Spleen (tissue), 7 donors: Measurements from ENCODE around the gene HMCN1.

Source experiments
- CTCF ChIP-seq, 11 experiments: fragments of 200-600 bp in 7 of 11; fragments of 450-650 bp in 4 of 11; sonication (generic) in 4 of 11; IDR thresholded peaks in 8 of 11; conservative IDR thresholded peaks in 3 of 11; 1 replicate in 7 of 11; 2 replicates in 4 of 11; pipeline versions ENCODE4 v1.4.0 to v1.8.0; 2016 to 2021; ENCODE audit warnings: antibody characterized with exemption in 11 of 11, inconsistent platforms in 4 of 11, mild to moderate bottlenecking in 1 of 11
- POLR2A ChIP-seq, 3 donors: fragments of 450-650 bp; IDR thresholded peaks; one replicate each; pipeline ENCODE4 v1.5.1; 2017; ENCODE audit warnings: antibody characterized with exemption in 3 of 3, mild to moderate bottlenecking in 1 of 3
- POLR2AphosphoS5 ChIP-seq, 3 donors: sonication (generic); formaldehyde crosslinking; IDR thresholded peaks; one replicate each; pipeline ENCODE4 v1.5.1; 2017; ENCODE audit warnings: antibody characterized with exemption in 3 of 3
- donor health status: DM: no; HTN: no; CAD: no; lungs with moderate emphysema.
- donor health status: DM: no; HTN: no; CAD: no.
- donor health status: DM: no; HTN: no; CAD: no.

- TF ChIP-seq CTCF (IDR thresholded peaks at IDR 0.05 in 8 of 11, conservative IDR thresholded peaks at IDR 0.05 in 3 of 11) (no peak), POLR2A (IDR thresholded peaks at IDR 0.05) (no peak), POLR2AphosphoS5 (IDR thresholded peaks at IDR 0.05) (no peak)
These were observed 480.6 kb downstream of the HMCN1 start for GRCh38 chr1:186214791-186215190.
